Left hindlimb (tissue), 1 donor: ENCODE data around the gene GUSB.
A peak's percentile ranks its signal among the peaks of the same experiment; 100 is the strongest.
"Not testable (repeated sequence)": the region's sequence is repeated elsewhere in the genome, so short reads cannot be mapped to it uniquely, and the experiment has no call there.

Experiments
- DNase-seq: peaks from one replicate; pipeline ENCODE4 v3.0.0-alpha.2; 2018

GUSB gene

GRCh38 chr7:65981965-65982792 lies at the start of gene GUSB:
GUSB (minus strand) TSS chr7:65982213; CDS start chr7:65982183, 30 bp downstream.
- DNase-seq: peak; percentile 95

- DNase-seq: not testable (repeated sequence)
Measured at GRCh38 chr7:66028342-66028741, 46.3 kb upstream of the GUSB start.

- no peak for DNase-seq
Measured at GRCh38 chr7:66016131-66016461, 34.1 kb upstream of the GUSB start.

- DNase-seq: no peak
Measured at GRCh38 chr7:66015440-66016130, 33.6 kb upstream of the GUSB start.

GRCh38 chr7:66013938-66014337 lies 31.9 kb upstream of the GUSB start:
- DNase-seq: no peak

GRCh38 chr7:66007232-66007631 lies 25.2 kb upstream of the GUSB start:
- DNase-seq: no peak

- DNase-seq: not testable (repeated sequence)
Measured at GRCh38 chr7:66005115-66005671, 23.2 kb upstream of the GUSB start.

- not testable (repeated sequence) for DNase-seq
Measured at GRCh38 chr7:66000823-66001417, 18.9 kb upstream of the GUSB start.

- DNase-seq: not testable (repeated sequence)
Measured at GRCh38 chr7:65994984-65995383, 13.0 kb upstream of the GUSB start.

- DNase-seq: no peak
Measured at GRCh38 chr7:65992526-65992925, 10.5 kb upstream of the GUSB start.

- not testable (repeated sequence) for DNase-seq
Measured at GRCh38 chr7:65991829-65992228, 9.8 kb upstream of the GUSB start.

- no peak for DNase-seq
Measured at GRCh38 chr7:65989694-65990080, 7.7 kb upstream of the GUSB start.

GRCh38 chr7:65988503-65988902 lies 6.5 kb upstream of the GUSB start:
- not testable (repeated sequence) for DNase-seq

GRCh38 chr7:65988084-65988483 lies 6.1 kb upstream of the GUSB start:
- no peak for DNase-seq

GRCh38 chr7:65983965-65984658 lies 2.1 kb upstream of the GUSB start:
- DNase-seq: no peak

GRCh38 chr7:65980478-65981250 lies 1.3 kb downstream of the GUSB start:
- DNase-seq: peak; percentile 47

- DNase-seq: no peak
Measured at GRCh38 chr7:65979583-65980477, 2.2 kb downstream of the GUSB start.

GRCh38 chr7:65978891-65979582 lies 3.0 kb downstream of the GUSB start:
- DNase-seq: no peak

GRCh38 chr7:65976659-65977196 lies 5.3 kb downstream of the GUSB start:
- no peak for DNase-seq

- no peak for DNase-seq
Measured at GRCh38 chr7:65975814-65976445, 6.1 kb downstream of the GUSB start.
